ENCODE data around the gene C10orf90. TPM values are rescaled to one million over a fixed set of nuclear protein-coding genes. Genes with fewer than 3 reads are reported as not detected.
A peak's percentile ranks its signal among the peaks of the same experiment; 100 is the strongest.

Gene C10orf90
- total RNA-seq, 1 donor from 2014 or later = not detected

DNA sequence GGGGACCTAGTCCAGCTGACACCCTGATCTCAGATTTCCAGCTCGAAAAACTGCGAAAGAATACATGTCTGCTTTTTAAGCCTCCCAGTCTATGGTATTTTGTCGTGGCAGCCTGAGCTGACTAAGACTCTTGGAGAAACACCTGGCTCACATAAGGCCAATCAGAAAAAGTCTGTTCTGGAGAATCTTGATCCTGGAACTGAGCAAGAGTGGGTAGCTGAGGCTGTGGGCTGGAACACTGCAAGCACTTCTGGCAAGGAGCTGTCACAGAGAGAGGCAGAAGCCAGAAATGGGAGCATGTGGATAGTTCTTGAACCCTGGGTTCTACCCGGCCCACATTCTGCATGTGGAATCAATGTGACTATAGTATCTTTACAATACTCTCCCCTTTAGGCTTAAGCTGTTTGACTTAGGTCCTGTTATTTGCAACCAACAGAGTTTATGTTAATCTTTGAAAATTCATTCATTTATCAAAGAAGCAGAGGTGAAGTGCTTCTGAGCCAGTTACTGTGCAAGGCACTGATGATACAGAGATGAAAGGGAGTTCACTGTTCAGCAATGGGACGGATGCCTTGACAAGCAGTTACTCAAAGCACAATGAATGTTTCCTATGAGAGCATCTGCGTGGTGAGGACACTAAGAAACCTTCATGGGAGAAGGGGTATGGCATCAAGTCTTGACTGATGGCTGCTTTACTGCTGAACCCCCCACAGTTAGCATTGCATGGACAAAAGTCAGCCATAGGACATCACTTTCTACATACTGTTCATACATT, 4.4 kb upstream of the C10orf90 start:
- no peak for DNase-seq
- H3K9me3 Mint-ChIP-seq (ENCODE audit: unreplicated experiment) = peaks cover 6% of the 10 kb centered on the region
- peak overlapping the region; percentile 80 for H3K27ac Mint-ChIP-seq (ENCODE audit: unreplicated experiment)
- no peaks in the 10 kb centered on the region for H3K36me3 Mint-ChIP-seq (ENCODE audit: unreplicated experiment)
- TF ChIP-seq, protein P1, sequence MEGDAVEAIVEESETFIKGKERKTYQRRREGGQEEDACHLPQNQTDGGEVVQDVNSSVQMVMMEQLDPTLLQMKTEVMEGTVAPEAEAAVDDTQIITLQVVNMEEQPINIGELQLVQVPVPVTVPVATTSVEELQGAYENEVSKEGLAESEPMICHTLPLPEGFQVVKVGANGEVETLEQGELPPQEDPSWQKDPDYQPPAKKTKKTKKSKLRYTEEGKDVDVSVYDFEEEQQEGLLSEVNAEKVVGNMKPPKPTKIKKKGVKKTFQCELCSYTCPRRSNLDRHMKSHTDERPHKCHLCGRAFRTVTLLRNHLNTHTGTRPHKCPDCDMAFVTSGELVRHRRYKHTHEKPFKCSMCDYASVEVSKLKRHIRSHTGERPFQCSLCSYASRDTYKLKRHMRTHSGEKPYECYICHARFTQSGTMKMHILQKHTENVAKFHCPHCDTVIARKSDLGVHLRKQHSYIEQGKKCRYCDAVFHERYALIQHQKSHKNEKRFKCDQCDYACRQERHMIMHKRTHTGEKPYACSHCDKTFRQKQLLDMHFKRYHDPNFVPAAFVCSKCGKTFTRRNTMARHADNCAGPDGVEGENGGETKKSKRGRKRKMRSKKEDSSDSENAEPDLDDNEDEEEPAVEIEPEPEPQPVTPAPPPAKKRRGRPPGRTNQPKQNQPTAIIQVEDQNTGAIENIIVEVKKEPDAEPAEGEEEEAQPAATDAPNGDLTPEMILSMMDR (IDR thresholded peaks at IDR 0.05; ENCODE audit: partially characterized antibody, unreplicated experiment) = no peak
- peaks cover 22% of the 10 kb centered on the region for H3K4me1 Mint-ChIP-seq (ENCODE audit: low read depth, unreplicated experiment)
- H3K27me3 Mint-ChIP-seq (ENCODE audit: unreplicated experiment) = peaks cover 7% of the 10 kb centered on the region
- H3K4me3 Mint-ChIP-seq (ENCODE audit: unreplicated experiment) = no peak overlapping the region

DNA sequence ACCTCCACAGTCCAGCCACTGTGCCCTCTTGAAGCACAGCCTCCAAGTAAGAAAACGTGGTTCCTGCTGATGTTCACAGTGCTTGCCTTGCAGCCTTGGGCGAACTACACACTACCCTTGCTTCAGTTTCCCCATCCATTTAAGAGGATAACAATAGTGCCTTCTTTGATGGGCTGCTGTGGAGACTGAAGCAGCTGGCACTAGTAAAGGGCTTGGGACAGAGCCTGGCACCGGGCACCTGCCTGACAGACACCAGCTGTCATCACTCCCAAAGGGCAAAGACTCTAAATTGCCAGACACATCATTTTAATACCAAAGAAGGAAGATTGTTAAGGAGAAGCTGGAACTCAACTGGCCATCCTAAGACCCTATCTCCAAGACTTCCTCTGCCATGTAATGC, 3.1 kb upstream of the C10orf90 start:
- Mint-ChIP-seq H3K4me3 (ENCODE audit: unreplicated experiment) (no peak overlapping the region), H3K9me3 (ENCODE audit: unreplicated experiment) (peaks cover 6% of the 10 kb centered on the region), H3K27ac (ENCODE audit: unreplicated experiment) (no peak overlapping the region), H3K27me3 (ENCODE audit: unreplicated experiment) (peaks cover 7% of the 10 kb centered on the region), H3K4me1 (ENCODE audit: low read depth, unreplicated experiment) (peaks cover 22% of the 10 kb centered on the region), H3K36me3 (ENCODE audit: unreplicated experiment) (no peaks in the 10 kb centered on the region)
- TF ChIP-seq, protein P1 (IDR thresholded peaks at IDR 0.05; ENCODE audit: partially characterized antibody, unreplicated experiment) = no peak
- no peak for DNase-seq

- DNase-seq = no peak
- H3K27ac Mint-ChIP-seq (ENCODE audit: unreplicated experiment) = no peak overlapping the region
- H3K27me3 Mint-ChIP-seq (ENCODE audit: unreplicated experiment) = peaks cover 9% of the 10 kb centered on the region
- peaks cover 5% of the 10 kb centered on the region for H3K9me3 Mint-ChIP-seq (ENCODE audit: unreplicated experiment)
- no peaks in the 10 kb centered on the region for H3K36me3 Mint-ChIP-seq (ENCODE audit: unreplicated experiment)
- H3K4me3 Mint-ChIP-seq (ENCODE audit: unreplicated experiment) = no peak overlapping the region
- TF ChIP-seq, protein P1 (IDR thresholded peaks at IDR 0.05; ENCODE audit: partially characterized antibody, unreplicated experiment) = no peak
- H3K4me1 Mint-ChIP-seq (ENCODE audit: low read depth, unreplicated experiment) = peaks cover 22% of the 10 kb centered on the region
Measured at GRCh38 chr10:126671402-126671975, 996 bp upstream of the C10orf90 start.

- Mint-ChIP-seq H3K4me1 (ENCODE audit: low read depth, unreplicated experiment) (peaks cover 22% of the 10 kb centered on the region), H3K27ac (ENCODE audit: unreplicated experiment) (no peak overlapping the region), H3K36me3 (ENCODE audit: unreplicated experiment) (no peaks in the 10 kb centered on the region), H3K4me3 (ENCODE audit: unreplicated experiment) (no peak overlapping the region), H3K9me3 (ENCODE audit: unreplicated experiment) (peaks cover 5% of the 10 kb centered on the region), H3K27me3 (ENCODE audit: unreplicated experiment) (peaks cover 6% of the 10 kb centered on the region)
- no peak for DNase-seq
- TF ChIP-seq, protein P1 (IDR thresholded peaks at IDR 0.05; ENCODE audit: partially characterized antibody, unreplicated experiment) = no peak
Measured at GRCh38 chr10:126670895-126671261, 385 bp upstream of the C10orf90 start.

GRCh38 chr10:126669168-126669567, 1.3 kb downstream of the C10orf90 start:
- no peaks in the 10 kb centered on the region for H3K36me3 Mint-ChIP-seq (ENCODE audit: unreplicated experiment)
- no peak for DNase-seq
- peaks cover 8% of the 10 kb centered on the region for H3K4me1 Mint-ChIP-seq (ENCODE audit: low read depth, unreplicated experiment)
- peaks cover 2% of the 10 kb centered on the region for H3K27me3 Mint-ChIP-seq (ENCODE audit: unreplicated experiment)
- H3K27ac Mint-ChIP-seq (ENCODE audit: unreplicated experiment) = no peak overlapping the region
- peaks cover 5% of the 10 kb centered on the region for H3K9me3 Mint-ChIP-seq (ENCODE audit: unreplicated experiment)
- TF ChIP-seq, protein P1 (IDR thresholded peaks at IDR 0.05; ENCODE audit: partially characterized antibody, unreplicated experiment) = no peak
- no peak overlapping the region for H3K4me3 Mint-ChIP-seq (ENCODE audit: unreplicated experiment)

Measured in glutamatergic neuron (in vitro differentiated cells).